ENCODE measurements around the gene CD96. TPM values are rescaled to one million over a fixed set of nuclear protein-coding genes. Genes with fewer than 3 reads are reported as not detected.
A peak's percentile ranks its signal among the peaks of the same experiment; 100 is the strongest.

CD96 gene
- total RNA-seq, 1 experiment from 2014 or later = not detected

- no TSS peak for BruUV-seq (replicated peaks)
- Histone ChIP-seq H3K9me3 (ENCODE audit: low read length) (no peaks in the 10 kb centered on the region), H3K9ac (ENCODE audit: low read length) (no peak overlapping the region), H3K36me3 (ENCODE audit: low read depth, low read length) (no peaks in the 10 kb centered on the region), H2AFZ (ENCODE audit: low read length) (no peak overlapping the region), H3K4me1 (ENCODE audit: insufficient read depth, low read length) (peaks cover 19% of the 10 kb centered on the region), H3K9me2 (replicated peaks; ENCODE audit: low read length) (no peaks in the 10 kb centered on the region), H4K20me1 (ENCODE audit: low read length) (no peaks in the 10 kb centered on the region), H3K79me2 (ENCODE audit: low read length) (no peaks in the 10 kb centered on the region), H3K27ac (ENCODE audit: low read length) (peak overlapping the region; percentile 60), H3K27me3 (ENCODE audit: low read length) (no peaks in the 10 kb centered on the region), H3K4me2 (ENCODE audit: low read length) (peak overlapping the region; percentile 11), H3K4me3 (ENCODE audit: low read length) (no peak overlapping the region), H3F3A (ENCODE audit: low read length, unreplicated experiment) (no peaks in the 10 kb centered on the region)
- intact Hi-C loops (cut with micrococcal nuclease) = no loop called here
- CTCF ChIA-PET = no interaction called here
- ATAC-seq (peak; percentile 76), DNase-seq (peak; percentile 70)
- POLR2A ChIA-PET (ENCODE audit: unreplicated experiment) = no interaction called here
- TF ChIP-seq EZH2phosphoT487 (IDR thresholded peaks at IDR 0.05; ENCODE audit: borderline replicate concordance, low read length) (no peak), EZH2 (IDR thresholded peaks at IDR 0.05; ENCODE audit: low read length, unreplicated experiment) (no peak)
- TF ChIP-seq, protein P1, sequence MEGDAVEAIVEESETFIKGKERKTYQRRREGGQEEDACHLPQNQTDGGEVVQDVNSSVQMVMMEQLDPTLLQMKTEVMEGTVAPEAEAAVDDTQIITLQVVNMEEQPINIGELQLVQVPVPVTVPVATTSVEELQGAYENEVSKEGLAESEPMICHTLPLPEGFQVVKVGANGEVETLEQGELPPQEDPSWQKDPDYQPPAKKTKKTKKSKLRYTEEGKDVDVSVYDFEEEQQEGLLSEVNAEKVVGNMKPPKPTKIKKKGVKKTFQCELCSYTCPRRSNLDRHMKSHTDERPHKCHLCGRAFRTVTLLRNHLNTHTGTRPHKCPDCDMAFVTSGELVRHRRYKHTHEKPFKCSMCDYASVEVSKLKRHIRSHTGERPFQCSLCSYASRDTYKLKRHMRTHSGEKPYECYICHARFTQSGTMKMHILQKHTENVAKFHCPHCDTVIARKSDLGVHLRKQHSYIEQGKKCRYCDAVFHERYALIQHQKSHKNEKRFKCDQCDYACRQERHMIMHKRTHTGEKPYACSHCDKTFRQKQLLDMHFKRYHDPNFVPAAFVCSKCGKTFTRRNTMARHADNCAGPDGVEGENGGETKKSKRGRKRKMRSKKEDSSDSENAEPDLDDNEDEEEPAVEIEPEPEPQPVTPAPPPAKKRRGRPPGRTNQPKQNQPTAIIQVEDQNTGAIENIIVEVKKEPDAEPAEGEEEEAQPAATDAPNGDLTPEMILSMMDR (conservative IDR thresholded peaks at IDR 0.05; ENCODE audit: low read depth, low read length) = no peak
These were observed 107.1 kb downstream of the CD96 start for GRCh38 chr3:111648991-111649579.

DNA sequence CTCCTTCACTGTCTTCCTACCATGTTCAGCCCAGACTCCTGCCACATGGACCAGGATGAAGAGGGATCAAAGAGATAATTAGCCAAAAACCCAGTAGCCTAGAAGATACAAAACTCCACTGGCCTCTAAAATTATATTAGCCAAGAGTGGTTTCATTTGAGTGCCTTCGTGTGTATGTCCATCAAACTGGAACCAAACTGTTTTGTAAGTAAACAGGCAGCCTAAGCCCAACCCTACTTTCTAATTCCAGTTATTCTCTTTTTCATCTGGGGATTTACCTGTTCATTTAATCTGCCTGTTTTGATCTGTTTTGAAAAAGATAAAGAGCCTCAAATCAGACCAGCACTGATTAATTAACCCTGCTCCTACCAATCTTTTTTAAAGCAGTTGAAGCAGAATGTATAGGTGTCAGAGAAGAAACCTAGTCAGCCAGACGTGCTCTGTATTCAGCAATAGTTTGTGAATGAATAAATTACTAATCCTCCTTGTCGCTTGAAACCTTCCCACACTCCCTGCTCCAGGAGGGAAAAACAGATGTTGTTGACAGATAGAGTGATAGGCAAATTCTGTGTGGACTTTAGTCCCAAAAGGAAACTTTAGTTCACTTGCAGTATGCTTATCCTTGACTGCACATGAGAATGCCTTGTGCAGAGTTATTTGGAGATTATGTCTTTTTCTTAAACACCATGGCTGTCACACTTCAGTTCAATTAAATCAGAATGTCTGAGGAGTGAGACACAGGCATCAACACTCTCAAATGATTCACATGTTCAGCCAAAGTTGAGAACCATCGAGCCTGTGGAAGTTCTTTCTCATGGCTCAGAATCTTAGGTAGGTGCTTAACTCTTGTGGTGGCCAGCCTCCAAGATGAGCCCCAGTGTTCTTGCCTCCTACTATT, 108.6 kb downstream of the CD96 start:
- ChIA-PET POLR2A (ENCODE audit: unreplicated experiment) (no interaction called here), CTCF (no interaction called here)
- Histone ChIP-seq H3K9me2 (replicated peaks; ENCODE audit: low read length) (no peaks in the 10 kb centered on the region), H3K79me2 (ENCODE audit: low read length) (no peaks in the 10 kb centered on the region), H4K20me1 (ENCODE audit: low read length) (no peaks in the 10 kb centered on the region), H3K9ac (ENCODE audit: low read length) (no peak overlapping the region), H3K4me1 (ENCODE audit: insufficient read depth, low read length) (peaks cover 19% of the 10 kb centered on the region), H3K27ac (ENCODE audit: low read length) (no peak overlapping the region), H3F3A (ENCODE audit: low read length, unreplicated experiment) (no peaks in the 10 kb centered on the region), H3K27me3 (ENCODE audit: low read length) (no peaks in the 10 kb centered on the region), H2AFZ (ENCODE audit: low read length) (no peak overlapping the region), H3K4me2 (ENCODE audit: low read length) (no peak overlapping the region), H3K9me3 (ENCODE audit: low read length) (no peaks in the 10 kb centered on the region), H3K4me3 (ENCODE audit: low read length) (no peak overlapping the region), H3K36me3 (ENCODE audit: low read depth, low read length) (no peaks in the 10 kb centered on the region)
- no peak for DNase-seq
- BruUV-seq (replicated peaks) = no TSS peak
- ATAC-seq = no peak
- no peak for TF ChIP-seq EZH2phosphoT487 (IDR thresholded peaks at IDR 0.05; ENCODE audit: borderline replicate concordance, low read length)
- TF ChIP-seq, protein P1 (conservative IDR thresholded peaks at IDR 0.05; ENCODE audit: low read depth, low read length) = no peak
- TF ChIP-seq EZH2 (IDR thresholded peaks at IDR 0.05; ENCODE audit: low read length, unreplicated experiment) = no peak
- intact Hi-C loops (cut with micrococcal nuclease) = no loop called here
